Mesothelial cell of epicardium (in vitro differentiated cells): ENCODE measurements around the gene DEPDC7. TPM values are rescaled to one million over a fixed set of nuclear protein-coding genes. Genes with fewer than 3 reads are reported as not detected.
A peak's percentile ranks its signal among the peaks of the same experiment; 100 is the strongest.

Experiments used
- DNase-seq, 2 experiments: peaks; one replicate each; pipeline ENCODE4 v3.0.0; 2021; ENCODE audit warnings: low spot score in 2 of 2; ENCODE audit not compliant: unreplicated experiment in 2 of 2
- H3K27ac Mint-ChIP-seq: 2 replicates; pipeline ENCODE4 v1.8.0; 2021; ENCODE audit warnings: mixed read lengths
- H3K27me3 Mint-ChIP-seq: 2 replicates; pipeline ENCODE4 v1.8.0; 2021; ENCODE audit warnings: low read depth, mixed read lengths
- H3K36me3 Mint-ChIP-seq: 2 replicates; pipeline ENCODE4 v1.8.0; 2021; ENCODE audit warnings: mixed read lengths
- H3K4me1 Mint-ChIP-seq: 2 replicates; pipeline ENCODE4 v1.8.0; 2021; ENCODE audit warnings: mixed read lengths
- H3K4me3 Mint-ChIP-seq: 2 replicates; pipeline ENCODE4 v1.8.0; 2021; ENCODE audit warnings: mild to moderate bottlenecking, moderate library complexity, mixed read lengths
- H3K9me3 Mint-ChIP-seq: 2 replicates; pipeline ENCODE4 v1.8.0; 2021; ENCODE audit warnings: mixed read lengths
- total RNA-seq: library from RNA; stranded (reverse); gene quantifications from 3 replicates; pipeline ENCODE4 v1.2.1, GENCODE V29; 2021
- TF ChIP-seq, protein P1 (sequence below): fragments of 200-600 bp; sonication (generic); IDR thresholded peaks from one replicate; pipeline ENCODE4 v1.5.0; 2021; ENCODE audit warnings: antibody characterized with exemption; ENCODE audit not compliant: unreplicated experiment

DEPDC7 gene
- total RNA-seq, 1 donor from 2014 or later: 5.1 TPM

- Mint-ChIP-seq H3K4me1 (no peaks in the 10 kb centered on the region), H3K9me3 (no peaks in the 10 kb centered on the region), H3K27me3 (no peaks in the 10 kb centered on the region), H3K4me3 (no peak overlapping the region), H3K36me3 (peaks cover 4% of the 10 kb centered on the region), H3K27ac (no peak overlapping the region)
- DNase-seq: no peak
- TF ChIP-seq, protein P1, sequence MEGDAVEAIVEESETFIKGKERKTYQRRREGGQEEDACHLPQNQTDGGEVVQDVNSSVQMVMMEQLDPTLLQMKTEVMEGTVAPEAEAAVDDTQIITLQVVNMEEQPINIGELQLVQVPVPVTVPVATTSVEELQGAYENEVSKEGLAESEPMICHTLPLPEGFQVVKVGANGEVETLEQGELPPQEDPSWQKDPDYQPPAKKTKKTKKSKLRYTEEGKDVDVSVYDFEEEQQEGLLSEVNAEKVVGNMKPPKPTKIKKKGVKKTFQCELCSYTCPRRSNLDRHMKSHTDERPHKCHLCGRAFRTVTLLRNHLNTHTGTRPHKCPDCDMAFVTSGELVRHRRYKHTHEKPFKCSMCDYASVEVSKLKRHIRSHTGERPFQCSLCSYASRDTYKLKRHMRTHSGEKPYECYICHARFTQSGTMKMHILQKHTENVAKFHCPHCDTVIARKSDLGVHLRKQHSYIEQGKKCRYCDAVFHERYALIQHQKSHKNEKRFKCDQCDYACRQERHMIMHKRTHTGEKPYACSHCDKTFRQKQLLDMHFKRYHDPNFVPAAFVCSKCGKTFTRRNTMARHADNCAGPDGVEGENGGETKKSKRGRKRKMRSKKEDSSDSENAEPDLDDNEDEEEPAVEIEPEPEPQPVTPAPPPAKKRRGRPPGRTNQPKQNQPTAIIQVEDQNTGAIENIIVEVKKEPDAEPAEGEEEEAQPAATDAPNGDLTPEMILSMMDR: no peak
Observed at GRCh38 chr11:33035011-33035410, 19.3 kb downstream of the DEPDC7 start.

DNA sequence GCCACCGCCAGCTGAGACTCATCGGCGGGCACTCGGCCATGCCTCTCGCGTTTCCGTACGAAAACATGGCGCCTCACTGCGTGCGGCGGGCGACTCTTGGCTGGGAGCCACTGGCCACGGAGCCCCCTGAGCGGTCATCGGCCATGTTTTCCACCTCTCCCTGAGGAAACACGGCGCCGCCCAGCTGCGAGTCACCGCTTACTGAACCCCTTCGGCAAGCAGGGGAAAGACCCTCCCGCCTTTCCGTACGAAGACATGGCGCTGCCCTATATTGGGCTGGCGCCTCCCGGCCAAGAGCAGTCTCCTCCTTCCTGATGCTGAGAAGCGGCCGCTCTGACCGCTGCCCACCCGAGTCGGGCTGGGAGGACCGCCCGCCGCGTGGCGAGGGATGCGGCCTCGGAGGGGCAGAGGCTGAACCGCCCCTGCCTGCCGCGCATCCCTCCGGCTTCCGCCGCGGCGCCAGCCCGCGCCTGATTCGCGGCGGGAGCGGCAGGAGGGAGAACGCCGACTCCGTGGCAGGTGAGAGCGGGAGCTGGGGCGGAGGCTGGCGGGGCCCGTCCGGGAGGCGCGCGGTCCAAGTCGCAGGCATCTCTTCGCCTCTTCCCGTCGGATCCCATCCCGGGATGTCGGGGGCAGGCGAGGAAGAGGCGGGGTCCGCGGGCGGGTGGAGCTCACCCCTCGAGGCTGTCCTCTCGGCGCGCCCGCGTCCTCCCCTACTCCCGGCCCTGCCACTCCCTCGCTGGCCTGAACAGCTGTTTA is 23.8 kb downstream of the DEPDC7 start, which contains the start of gene TCP11L1:
Gene TCP11L1, plus strand, starts transcription at position 299 of the 759 bp plus-strand sequence. CDS start 4,202 bp downstream, outside the sequence.
- peak; percentile 74 to 91 for DNase-seq
- peak within 1 kb of the TSS; percentile 99 for H3K27ac Mint-ChIP-seq
- no peaks in the 10 kb centered on the region for H3K27me3 Mint-ChIP-seq
- H3K4me1 Mint-ChIP-seq: peaks cover 25% of the 10 kb centered on the region
- peaks cover 1% of the 10 kb centered on the region for H3K36me3 Mint-ChIP-seq
- H3K9me3 Mint-ChIP-seq: no peaks in the 10 kb centered on the region
- TF ChIP-seq, protein P1: no peak
- peak within 1 kb of the TSS; percentile 92 for H3K4me3 Mint-ChIP-seq

DNA sequence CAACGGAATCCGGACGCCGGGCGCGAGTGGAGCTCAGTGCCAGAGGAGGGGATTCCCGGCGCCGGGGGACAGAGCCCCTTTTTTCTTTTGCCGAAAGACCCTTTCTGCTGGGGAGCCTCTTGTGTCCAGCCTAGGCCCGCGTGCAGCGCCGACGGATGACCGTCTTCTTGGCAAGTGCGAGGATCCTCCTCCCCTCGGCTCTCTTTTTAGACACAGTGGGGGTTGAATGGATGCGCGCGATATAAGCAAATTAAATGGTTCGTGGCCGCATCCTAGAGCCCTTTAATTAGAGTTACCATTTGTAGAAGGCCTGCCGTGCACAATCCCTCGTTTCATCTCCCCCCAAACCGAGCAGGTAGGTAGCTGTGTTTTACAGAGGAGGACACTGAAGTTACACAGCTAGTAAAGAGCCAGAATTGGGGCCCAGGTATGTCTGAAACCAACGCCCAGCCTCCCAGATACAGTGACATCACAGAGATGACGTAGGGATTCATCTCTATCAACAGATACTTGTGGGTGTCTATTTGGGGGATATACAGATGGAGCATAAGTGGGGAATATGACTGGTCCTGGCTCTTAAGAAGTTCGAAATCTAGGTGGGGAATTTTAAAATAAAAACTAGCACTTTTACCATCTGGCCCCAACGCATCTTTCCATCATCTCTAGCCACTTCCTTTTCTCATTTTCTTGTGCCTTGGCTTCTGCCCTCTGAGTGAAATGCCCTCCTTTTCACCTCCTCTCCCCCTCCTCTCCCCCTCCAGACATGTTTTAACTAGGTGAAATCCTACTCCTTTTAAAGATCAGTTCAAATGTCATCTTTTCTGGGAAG is 24.6 kb downstream of the DEPDC7 start:
- TF ChIP-seq, protein P1: no peak
- H3K27ac Mint-ChIP-seq: peak overlapping the region; percentile 94
- H3K9me3 Mint-ChIP-seq: no peaks in the 10 kb centered on the region
- peak overlapping the region; percentile 92 for H3K4me3 Mint-ChIP-seq
- no peaks in the 10 kb centered on the region for H3K27me3 Mint-ChIP-seq
- peaks cover 4% of the 10 kb centered on the region for H3K36me3 Mint-ChIP-seq
- peaks cover 25% of the 10 kb centered on the region for H3K4me1 Mint-ChIP-seq
- no peak for DNase-seq

DNA sequence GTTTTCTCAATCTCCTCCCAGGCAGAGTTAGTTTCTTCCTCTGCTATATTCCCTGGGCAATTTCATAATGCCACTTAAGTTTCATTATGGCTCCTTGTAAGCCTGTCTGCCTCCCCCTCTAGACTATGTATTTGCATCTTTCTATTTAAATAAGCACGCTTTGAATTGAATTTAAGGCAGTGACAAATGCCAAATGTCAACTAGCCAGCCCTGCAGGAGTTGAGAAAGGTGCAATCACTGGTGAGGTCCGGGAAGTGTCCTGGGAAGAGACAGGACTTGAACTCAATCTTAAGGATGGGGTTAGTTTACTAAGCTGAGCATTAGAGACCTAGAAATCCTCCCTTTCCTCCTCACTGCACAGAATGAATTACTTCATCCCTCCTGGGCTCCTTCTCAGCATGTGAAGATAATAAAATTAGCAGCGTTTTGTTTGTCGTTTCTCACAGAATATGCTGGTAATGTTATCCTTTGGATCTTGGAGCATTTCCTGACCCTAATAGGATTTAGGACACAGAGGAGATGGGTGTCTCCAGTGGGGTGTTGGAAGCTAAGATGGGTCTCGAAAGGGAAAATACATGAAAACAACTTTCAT is 25.3 kb downstream of the DEPDC7 start:
- peak overlapping the region; percentile 94 for H3K27ac Mint-ChIP-seq

DNA sequence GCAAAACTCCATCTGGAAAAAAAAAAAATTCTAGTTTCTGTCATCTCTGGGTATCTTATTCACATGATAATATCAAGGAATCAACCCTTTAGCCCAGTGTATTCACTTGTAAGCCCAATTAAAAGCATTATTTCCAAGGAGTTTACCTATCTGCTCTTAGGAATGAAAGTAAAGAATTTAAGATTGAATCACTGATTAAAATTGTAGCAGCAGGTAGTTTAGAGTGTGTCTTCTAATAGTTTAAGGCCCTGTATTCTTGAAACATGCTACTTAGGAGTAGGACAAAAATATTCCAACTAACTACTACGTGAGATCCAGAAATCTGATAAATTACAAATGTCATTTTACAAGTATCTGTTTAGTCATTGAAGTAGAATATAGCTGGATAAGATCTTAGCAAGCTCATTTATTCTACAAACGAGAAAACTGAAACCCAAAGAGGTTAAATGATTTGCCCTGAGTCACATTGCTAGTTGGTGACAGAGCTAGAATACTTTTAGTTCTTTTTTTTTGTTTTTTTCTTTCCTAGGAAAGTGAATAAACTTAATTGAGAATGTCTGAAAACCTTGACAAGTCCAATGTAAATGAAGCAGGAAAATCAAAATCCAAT is 27.6 kb downstream of the DEPDC7 start:
- Mint-ChIP-seq H3K4me3 (no peak overlapping the region), H3K36me3 (peaks cover 27% of the 10 kb centered on the region), H3K4me1 (peaks cover 25% of the 10 kb centered on the region), H3K9me3 (peaks cover 5% of the 10 kb centered on the region), H3K27me3 (no peaks in the 10 kb centered on the region), H3K27ac (peak overlapping the region; percentile 81)
- no peak for DNase-seq
- TF ChIP-seq, protein P1: no peak

More for the DNA sequence above, 25.3 kb downstream of the DEPDC7 start:
- TF ChIP-seq, protein P1: no peak
- H3K9me3 Mint-ChIP-seq: peaks cover 5% of the 10 kb centered on the region
- H3K4me1 Mint-ChIP-seq: peaks cover 25% of the 10 kb centered on the region
- H3K4me3 Mint-ChIP-seq: peak overlapping the region; percentile 92
- peaks cover 9% of the 10 kb centered on the region for H3K36me3 Mint-ChIP-seq
- no peak for DNase-seq
- H3K27me3 Mint-ChIP-seq: no peaks in the 10 kb centered on the region
